Measurements from ENCODE around the gene KRTAP5-8.
A peak's percentile ranks its signal among the peaks of the same experiment; 100 is the strongest.
"Not testable (repeated sequence)": the region's sequence is repeated elsewhere in the genome, so short reads cannot be mapped to it uniquely, and the experiment has no call there.

The KRTAP5-8 gene, protein sequence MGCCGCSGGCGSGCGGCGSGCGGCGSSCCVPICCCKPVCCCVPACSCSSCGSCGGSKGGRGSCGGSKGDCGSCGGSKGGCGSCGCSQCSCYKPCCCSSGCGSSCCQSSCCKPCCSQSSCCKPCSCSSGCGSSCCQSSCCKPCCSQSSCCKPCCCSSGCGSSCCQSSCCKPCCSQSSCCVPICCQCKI

DNA sequence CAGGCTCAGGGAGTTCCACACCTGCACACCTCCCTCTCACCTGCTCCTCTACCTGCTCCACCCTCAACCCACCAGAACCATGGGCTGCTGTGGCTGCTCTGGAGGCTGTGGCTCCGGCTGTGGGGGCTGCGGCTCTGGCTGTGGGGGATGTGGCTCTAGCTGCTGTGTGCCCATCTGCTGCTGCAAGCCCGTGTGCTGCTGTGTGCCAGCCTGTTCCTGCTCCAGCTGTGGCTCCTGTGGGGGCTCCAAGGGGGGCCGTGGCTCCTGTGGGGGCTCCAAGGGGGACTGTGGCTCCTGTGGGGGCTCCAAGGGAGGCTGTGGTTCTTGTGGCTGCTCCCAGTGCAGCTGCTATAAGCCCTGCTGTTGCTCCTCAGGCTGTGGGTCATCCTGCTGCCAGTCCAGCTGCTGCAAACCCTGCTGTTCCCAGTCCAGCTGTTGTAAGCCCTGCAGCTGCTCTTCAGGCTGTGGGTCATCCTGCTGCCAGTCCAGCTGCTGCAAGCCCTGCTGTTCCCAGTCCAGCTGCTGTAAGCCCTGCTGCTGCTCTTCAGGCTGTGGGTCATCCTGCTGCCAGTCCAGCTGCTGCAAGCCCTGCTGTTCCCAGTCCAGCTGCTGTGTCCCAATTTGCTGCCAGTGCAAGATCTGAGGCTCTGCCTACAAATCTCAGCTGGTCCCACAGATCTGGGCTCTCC is at the start of gene KRTAP5-8:
Gene KRTAP5-8 (plus strand): TSS at position 49 of the 689 bp plus-strand sequence. CDS start 31 bp downstream, at position 80.
- H3K9me3 ChIP-seq (ENCODE audit: severe bottlenecking); H3K4me1 ChIP-seq (ENCODE audit: insufficient read depth, poor library complexity, severe bottlenecking); ATAC-seq (ENCODE audit: low read depth); H3K27ac ChIP-seq (ENCODE audit: poor library complexity, severe bottlenecking); H3K27me3 ChIP-seq (ENCODE audit: insufficient read depth, poor library complexity, severe bottlenecking); H3K4me3 ChIP-seq (ENCODE audit: severe bottlenecking); DNase-seq (ENCODE audit: low spot score); H3K36me3 ChIP-seq (ENCODE audit: low read depth): not testable (repeated sequence)

DNA sequence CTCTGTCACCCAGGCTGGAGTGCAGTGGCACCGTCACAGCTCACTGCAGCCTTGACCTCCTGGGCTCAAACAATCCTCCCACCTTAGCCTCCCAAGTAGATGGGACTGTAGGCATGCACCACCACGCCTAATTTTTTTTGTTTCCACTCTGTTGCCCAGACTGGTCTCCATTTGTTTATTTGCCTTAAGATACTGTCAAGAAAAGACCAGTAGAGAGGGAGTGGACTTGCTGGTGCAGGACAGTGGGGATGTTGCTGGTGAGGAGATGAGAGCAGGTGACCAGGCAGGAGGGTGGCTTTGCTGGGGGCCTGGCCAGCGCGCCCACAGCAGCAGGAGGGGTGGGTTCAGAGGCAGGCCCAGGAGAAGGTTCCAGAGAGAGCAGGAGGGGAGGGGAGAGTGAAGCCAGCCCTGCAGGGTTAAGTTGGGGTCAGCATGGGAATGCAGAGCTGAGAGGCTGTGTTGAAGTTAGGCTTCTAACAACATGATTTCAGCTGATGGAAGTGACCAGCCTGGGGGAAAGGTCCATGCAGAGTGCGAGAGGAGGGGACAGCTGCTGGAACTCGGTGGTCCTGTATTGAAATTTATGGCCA is 49.0 kb upstream of the KRTAP5-8 start:
- peaks cover 4% of the 10 kb centered on the region; the same call in 1 of the 2 replicates for H3K36me3 ChIP-seq (ENCODE audit: low read depth)

DNA sequence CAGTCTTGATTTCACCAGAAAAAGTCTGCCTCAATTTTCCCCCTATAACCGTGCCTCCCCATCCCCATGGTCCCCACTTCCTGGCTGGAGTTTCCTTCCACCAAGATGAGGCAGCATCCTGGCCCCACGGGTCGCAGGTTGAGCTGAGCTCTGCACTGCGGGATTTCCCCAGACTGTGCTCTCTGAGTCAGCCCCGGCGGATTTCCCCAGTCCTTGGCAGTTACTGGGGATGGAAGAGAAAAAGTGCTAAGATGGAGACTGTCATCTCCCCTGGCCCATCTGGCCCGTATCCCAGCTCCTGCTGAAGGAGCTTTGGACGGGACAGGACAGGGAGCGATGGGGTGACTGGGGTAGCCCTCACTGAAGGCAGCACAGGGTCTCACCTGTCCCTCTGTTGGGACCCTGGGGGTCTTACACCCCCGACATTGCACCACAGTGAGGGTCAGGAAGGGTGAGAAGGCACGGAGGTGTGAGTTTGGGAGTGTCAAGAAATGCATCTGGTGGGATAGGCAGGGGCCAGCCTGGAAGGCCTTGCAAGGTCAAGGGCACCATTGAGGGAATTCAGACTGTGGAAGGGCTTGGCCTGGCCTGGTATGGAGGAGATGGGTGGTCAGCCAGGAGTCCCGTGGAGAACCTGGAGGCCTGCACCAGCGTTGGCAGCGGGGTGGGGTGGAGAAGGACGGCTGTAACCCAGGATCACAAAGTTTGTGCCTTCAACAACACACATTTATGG is 48.3 kb upstream of the KRTAP5-8 start:
- Histone ChIP-seq H3K4me3 (ENCODE audit: severe bottlenecking) (no peak overlapping the region), H3K4me1 (ENCODE audit: insufficient read depth, poor library complexity, severe bottlenecking) (no peaks in the 10 kb centered on the region), H3K27ac (ENCODE audit: poor library complexity, severe bottlenecking) (no peak overlapping the region), H3K36me3 (ENCODE audit: low read depth) (no peaks in the 10 kb centered on the region), H3K9me3 (ENCODE audit: severe bottlenecking) (no peaks in the 10 kb centered on the region), H3K27me3 (ENCODE audit: insufficient read depth, poor library complexity, severe bottlenecking) (no peaks in the 10 kb centered on the region)
- DNase-seq (ENCODE audit: low spot score): peak; percentile 51
- peak; percentile 44; the same call in 1 of the 3 replicates for ATAC-seq (ENCODE audit: low read depth)
- TF ChIP-seq, protein P1, sequence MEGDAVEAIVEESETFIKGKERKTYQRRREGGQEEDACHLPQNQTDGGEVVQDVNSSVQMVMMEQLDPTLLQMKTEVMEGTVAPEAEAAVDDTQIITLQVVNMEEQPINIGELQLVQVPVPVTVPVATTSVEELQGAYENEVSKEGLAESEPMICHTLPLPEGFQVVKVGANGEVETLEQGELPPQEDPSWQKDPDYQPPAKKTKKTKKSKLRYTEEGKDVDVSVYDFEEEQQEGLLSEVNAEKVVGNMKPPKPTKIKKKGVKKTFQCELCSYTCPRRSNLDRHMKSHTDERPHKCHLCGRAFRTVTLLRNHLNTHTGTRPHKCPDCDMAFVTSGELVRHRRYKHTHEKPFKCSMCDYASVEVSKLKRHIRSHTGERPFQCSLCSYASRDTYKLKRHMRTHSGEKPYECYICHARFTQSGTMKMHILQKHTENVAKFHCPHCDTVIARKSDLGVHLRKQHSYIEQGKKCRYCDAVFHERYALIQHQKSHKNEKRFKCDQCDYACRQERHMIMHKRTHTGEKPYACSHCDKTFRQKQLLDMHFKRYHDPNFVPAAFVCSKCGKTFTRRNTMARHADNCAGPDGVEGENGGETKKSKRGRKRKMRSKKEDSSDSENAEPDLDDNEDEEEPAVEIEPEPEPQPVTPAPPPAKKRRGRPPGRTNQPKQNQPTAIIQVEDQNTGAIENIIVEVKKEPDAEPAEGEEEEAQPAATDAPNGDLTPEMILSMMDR (IDR thresholded peaks at IDR 0.05; ENCODE audit: poor library complexity, severe bottlenecking): no peak

More for the DNA sequence above, 49.0 kb upstream of the KRTAP5-8 start:
- no peak overlapping the region for H3K4me3 ChIP-seq (ENCODE audit: severe bottlenecking)
- H3K9me3 ChIP-seq (ENCODE audit: severe bottlenecking): no peaks in the 10 kb centered on the region
- no peaks in the 10 kb centered on the region for H3K4me1 ChIP-seq (ENCODE audit: insufficient read depth, poor library complexity, severe bottlenecking)
- H3K27ac ChIP-seq (ENCODE audit: poor library complexity, severe bottlenecking): no peak overlapping the region
- ATAC-seq (ENCODE audit: low read depth) (no peak), DNase-seq (ENCODE audit: low spot score) (peak; percentile 23)
- no peaks in the 10 kb centered on the region for H3K27me3 ChIP-seq (ENCODE audit: insufficient read depth, poor library complexity, severe bottlenecking)
- TF ChIP-seq, protein P1 (IDR thresholded peaks at IDR 0.05; ENCODE audit: poor library complexity, severe bottlenecking): no peak

DNA sequence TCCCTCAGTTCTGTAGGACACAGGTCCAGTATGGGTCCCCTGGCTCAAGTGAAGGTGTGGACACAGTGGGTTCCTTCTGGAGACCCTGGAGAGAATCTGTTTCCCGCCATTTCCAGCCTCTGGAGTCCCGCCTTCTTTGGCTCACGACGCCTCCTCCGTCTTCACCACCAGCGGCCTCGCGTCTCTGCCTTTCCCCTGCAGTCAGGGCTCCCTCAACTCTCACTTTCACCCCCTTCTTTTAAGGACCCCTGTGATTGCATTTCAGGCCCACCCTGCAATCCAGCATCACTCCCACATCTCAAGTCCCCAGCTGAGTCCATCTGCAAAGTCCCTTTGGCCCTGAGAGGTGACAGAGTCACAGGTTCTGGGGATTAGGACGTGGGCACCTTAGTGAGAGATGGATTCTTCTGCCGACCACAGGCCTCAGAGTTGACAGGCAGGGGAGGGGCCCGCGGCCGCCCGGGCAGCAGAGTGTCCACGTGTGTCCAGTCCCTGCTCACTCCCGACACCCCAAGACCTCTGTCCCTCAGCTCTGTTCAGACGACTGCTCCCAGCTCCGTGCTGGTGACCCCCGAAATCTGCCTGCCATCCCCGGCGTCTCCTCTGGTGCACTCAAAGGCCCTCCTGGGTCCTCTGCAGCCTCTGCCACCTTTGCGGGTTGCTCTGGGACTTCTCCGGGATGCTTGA is 47.6 kb upstream of the KRTAP5-8 start:
- Histone ChIP-seq H3K36me3 (ENCODE audit: low read depth) (peaks cover 5% of the 10 kb centered on the region; the same call in 1 of the 2 replicates), H3K27me3 (ENCODE audit: insufficient read depth, poor library complexity, severe bottlenecking) (no peaks in the 10 kb centered on the region), H3K9me3 (ENCODE audit: severe bottlenecking) (no peaks in the 10 kb centered on the region), H3K4me1 (ENCODE audit: insufficient read depth, poor library complexity, severe bottlenecking) (no peaks in the 10 kb centered on the region), H3K4me3 (ENCODE audit: severe bottlenecking) (no peak overlapping the region), H3K27ac (ENCODE audit: poor library complexity, severe bottlenecking) (no peak overlapping the region)
- ATAC-seq (ENCODE audit: low read depth) (no peak), DNase-seq (ENCODE audit: low spot score) (no peak)
- TF ChIP-seq, protein P1 (IDR thresholded peaks at IDR 0.05; ENCODE audit: poor library complexity, severe bottlenecking): no peak

All from RWPE2 (cell line).